Epithelial cell of proximal tubule (primary cell): ENCODE measurements around the gene MED23. TPM values are rescaled to one million over a fixed set of nuclear protein-coding genes. Genes with fewer than 3 reads are reported as not detected.
"Not testable (repeated sequence)": the region's sequence is repeated elsewhere in the genome, so short reads cannot be mapped to it uniquely, and the experiment has no call there.

Experiments
- DNase-seq: peaks from one replicate; pipeline ENCODE4 v3.0.0-alpha.2; 2011; ENCODE audit warnings: low read depth
- H3K4me3 ChIP-seq: 2 replicates; pipeline ENCODE4 v1.5.1; 2011; ENCODE audit warnings: low read depth, mild to moderate bottlenecking, low read length
- total RNA-seq: library from RNA; depleted of rRNA; stranded (reverse); fragments of >200 nt; gene quantifications from 2 replicates; pipeline ENCODE4 v1.2.3, GENCODE V29; 2015
- TF ChIP-seq, protein P1 (sequence below): conservative IDR thresholded peaks from 2 replicates; pipeline ENCODE4 v1.5.1; 2012; ENCODE audit warnings: low read depth, mild to moderate bottlenecking, low read length

Gene MED23
- total RNA-seq, 1 donor from 2014 or later: 15.0 TPM

DNA sequence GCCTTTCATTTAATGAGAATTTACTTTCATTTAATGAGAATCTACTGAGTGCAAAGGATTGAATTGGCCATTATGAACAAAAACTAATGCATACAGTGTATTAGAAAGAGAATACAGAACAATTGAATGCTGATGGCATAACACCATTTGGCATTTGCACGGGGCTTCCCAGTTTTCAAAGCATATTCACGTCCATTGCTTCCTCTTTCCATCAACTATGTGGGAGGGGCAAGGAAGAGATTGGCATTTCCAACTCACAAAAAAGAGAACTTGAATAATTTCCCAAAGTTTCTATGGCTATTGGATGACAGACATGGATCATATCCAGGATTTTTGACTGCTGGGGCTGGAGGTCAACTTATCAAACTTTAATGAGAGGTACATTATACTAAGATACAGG lies 78.2 kb downstream of the MED23 start:
- TF ChIP-seq, protein P1, sequence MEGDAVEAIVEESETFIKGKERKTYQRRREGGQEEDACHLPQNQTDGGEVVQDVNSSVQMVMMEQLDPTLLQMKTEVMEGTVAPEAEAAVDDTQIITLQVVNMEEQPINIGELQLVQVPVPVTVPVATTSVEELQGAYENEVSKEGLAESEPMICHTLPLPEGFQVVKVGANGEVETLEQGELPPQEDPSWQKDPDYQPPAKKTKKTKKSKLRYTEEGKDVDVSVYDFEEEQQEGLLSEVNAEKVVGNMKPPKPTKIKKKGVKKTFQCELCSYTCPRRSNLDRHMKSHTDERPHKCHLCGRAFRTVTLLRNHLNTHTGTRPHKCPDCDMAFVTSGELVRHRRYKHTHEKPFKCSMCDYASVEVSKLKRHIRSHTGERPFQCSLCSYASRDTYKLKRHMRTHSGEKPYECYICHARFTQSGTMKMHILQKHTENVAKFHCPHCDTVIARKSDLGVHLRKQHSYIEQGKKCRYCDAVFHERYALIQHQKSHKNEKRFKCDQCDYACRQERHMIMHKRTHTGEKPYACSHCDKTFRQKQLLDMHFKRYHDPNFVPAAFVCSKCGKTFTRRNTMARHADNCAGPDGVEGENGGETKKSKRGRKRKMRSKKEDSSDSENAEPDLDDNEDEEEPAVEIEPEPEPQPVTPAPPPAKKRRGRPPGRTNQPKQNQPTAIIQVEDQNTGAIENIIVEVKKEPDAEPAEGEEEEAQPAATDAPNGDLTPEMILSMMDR: no peak
- no peak for DNase-seq
- H3K4me3 ChIP-seq: no peak overlapping the region

DNA sequence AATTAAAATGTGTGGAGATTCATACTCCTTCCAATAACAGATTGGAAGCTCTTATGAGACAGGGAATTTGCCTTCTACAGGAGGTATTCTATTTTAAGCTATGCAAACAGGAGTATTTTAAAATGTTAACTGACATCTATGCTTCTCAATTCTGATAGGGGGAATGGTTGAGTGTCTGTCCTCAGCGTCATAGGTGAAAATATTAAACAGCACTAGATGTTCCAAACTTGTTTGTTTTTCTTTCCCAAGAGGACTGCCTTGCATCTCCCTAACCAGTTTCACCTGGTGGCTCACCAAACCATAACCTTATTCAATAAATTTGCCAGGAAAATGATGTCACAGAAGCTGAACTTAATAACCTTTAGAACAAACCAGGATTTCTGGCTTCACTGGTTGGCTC lies 79.6 kb downstream of the MED23 start:
- TF ChIP-seq, protein P1: no peak
- no peak for DNase-seq
- no peak overlapping the region for H3K4me3 ChIP-seq

DNA sequence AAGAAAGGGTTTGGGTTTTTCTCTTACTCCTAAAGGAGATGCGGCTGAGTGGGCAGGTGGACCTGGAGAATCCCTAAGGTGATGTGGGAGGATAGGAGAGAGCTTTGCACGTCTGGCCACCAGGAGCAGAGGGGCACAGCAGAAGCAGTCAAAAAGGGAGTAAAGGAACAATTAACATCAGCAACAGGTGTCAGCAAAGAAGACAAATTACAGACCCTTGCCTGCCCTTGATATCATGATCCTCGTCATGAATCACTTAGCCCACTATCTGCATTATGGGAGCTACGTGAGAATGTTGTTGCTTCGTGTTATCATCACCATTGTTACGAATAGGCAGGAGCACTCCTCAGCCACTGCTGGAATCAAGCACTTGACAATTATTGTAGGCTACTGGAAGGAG lies 80.6 kb downstream of the MED23 start:
- TF ChIP-seq, protein P1: no peak
- DNase-seq: no peak
- no peak overlapping the region for H3K4me3 ChIP-seq

DNA sequence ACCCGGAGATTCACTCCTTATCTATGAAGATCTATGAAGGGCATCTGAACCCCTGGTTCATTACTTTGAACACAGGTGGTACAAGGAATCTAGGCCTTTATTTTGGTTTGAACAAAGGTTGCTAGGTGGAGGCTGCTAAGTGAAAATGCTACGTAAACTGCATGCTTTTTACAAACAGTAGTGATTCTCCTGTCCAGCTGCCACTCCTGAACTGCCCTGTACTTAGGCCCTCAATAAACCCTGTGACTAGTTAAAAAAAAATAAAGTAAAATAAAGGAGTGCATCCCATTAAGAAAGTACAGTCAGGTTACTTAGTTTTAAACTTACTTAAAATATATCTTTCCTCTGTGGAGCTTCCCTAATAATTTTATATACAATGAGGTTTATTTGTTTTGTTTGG lies 82.7 kb downstream of the MED23 start:
- H3K4me3 ChIP-seq: no peak overlapping the region
- TF ChIP-seq, protein P1: no peak
- no peak for DNase-seq

DNA sequence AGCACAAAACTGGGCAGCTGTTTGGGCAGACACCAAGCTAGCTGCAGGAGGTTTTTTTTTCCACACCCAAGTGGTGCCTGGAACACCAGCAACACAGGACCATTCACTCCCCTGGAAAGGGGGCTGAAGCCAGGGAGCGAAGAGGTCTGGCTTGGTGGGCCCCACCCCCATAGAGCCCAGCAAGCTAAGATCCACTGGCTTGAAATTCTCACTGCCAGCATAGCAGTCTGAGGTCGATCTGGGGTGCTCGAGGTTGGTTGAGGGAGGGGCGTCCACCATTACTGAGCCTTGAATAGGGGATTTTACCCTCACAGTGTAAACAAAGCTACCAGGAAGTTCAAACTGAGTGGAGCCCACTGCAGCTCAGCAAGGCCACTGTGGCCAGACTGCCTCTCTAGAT lies 89.4 kb downstream of the MED23 start:
- H3K4me3 ChIP-seq, DNase-seq: not testable (repeated sequence)

DNA sequence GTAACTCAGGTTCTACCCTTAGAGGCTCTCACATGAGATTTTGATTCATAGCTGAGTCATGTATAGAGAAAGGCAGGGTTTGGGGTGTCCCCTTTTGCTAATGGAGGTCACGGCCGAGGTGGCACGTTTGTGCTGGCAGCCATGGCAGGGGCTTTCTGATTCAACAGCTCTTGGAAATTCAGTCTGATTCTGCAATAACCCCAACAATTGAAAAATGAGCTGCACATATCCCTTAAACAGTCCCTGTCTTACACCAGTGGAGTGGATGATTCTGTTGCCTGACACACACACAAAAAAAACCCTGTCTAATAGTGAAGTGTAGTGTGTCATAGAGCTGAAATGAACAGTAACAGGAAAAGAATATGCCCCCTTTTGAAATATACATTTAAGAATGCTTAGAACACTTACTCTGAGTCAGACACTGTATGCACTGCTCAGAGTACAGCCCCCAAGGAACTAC lies 95.4 kb downstream of the MED23 start:
- no peak overlapping the region for H3K4me3 ChIP-seq
- no peak for DNase-seq
- TF ChIP-seq, protein P1: no peak

DNA sequence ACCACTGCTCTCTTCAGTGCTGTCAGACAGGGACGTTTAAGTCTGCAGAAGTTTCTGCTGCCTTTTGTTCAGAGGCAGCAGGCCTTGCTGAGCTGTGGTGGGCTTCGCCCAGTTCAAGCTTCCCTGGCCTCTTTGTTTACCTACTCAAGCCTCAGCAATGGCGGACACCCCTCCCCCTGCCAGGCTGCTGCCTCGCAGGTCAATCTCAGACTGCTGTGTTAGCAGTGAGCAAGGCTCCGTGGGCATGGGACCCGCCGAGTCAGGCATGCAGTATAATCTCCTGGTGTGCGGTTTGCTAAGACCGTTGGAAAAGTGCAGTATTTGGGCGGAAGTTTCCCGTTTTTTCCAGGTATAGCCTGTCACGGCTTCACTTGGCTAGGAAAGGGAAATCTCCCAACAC lies 96.4 kb downstream of the MED23 start:
- not testable (repeated sequence) for DNase-seq, H3K4me3 ChIP-seq

DNA sequence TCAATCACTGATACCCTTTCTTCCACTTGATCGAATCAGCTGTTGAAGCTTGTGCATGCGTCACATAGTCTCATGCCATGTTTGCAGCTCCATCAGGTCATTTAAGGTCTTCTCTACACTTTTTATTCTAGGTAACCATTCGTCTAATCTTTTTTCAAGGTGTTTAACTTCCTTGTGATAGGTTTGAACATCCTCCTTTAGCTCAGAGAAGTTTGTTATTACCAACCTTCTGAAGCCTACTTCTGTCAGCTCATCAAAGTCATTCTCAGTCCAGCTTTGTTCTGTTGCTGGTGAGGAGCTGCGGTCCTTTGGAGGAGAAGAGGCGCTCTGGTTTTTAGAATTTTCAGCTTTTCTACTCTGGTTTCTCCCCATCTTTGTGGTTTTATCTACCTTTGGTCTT lies 97.1 kb downstream of the MED23 start:
- H3K4me3 ChIP-seq, DNase-seq: not testable (repeated sequence)

DNA sequence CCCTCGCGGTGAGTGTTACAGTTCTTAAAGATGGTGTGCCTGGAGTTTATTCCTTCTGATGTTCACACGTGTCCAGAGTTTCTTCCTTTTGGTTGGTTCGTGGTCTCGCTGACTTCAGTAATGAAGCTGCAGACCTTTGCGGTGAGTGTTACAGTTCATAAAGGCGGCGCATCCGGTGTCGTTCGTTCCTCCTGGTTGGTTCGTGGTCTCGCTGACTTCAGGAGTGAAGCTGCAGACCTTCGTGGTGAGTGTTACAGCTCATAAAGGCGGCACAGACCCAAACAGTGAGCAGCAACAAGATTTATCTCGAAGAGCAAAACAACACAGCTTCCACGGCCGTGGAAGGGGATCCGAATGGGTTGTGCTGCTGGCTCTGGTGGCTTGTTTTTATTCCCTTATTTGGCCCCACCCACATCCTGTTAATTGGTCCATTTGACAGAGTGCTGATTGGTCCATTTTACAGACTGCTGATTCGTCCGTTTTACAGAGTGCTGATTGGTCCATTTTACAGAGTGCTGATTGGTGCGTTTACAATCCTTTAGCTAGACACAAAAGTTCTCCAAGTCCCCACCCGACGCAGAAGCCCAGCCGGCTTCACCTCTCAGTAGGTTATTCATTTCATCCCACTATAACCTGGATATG lies 103.2 kb downstream of the MED23 start:
- no peak overlapping the region for H3K4me3 ChIP-seq
- DNase-seq: no peak
- TF ChIP-seq, protein P1: no peak
